ENCODE data around the gene RTP3. TPM values are rescaled to one million over a fixed set of nuclear protein-coding genes. Genes with fewer than 3 reads are reported as not detected.

RTP3 gene
- not detected for total RNA-seq
- long read RNA-seq, result 0 reads

DNA sequence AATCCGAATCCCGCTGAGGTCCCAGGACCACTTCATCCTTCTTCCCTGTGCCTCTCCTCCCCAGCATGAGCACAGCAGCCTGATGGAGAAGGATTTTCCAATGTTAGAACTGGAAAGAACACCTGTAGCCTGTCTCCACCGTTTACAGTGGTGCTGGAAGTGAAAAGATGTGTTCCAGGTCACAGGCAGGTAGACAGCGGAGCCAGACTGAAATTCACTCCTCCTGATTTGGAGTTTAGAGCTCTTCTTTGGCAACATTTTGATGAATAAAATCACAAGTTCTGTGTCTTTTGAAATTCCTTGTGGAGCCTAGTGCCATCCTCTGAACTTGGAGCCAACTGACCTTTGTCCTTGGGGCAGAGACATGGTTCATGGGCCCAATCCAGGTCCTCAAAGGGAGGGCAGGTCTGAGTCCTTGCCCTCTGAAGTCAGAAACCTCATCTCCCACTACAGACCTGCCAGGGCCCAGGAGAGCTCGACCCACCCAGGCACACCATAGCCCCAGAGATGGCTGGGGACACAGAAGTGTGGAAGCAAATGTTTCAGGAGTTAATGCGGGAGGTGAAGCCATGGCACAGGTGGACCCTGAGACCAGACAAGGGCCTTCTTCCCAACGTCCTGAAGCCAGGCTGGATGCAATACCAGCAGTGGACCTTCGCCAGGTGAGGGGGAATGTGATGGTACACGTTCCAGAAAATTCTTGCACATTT lies at the start of gene RTP3:
RTP3 (plus strand) TSS at position 421 of the 710 bp plus-strand sequence; CDS start at position 508, 87 bp downstream.
- DNase-seq (ENCODE audit: low spot score), result no peak
- intact Hi-C loops (cut with DNase I), result loop anchor here (10.0 kb wide), 1 partner anchor 397 kb away; no protein-coding TSS in a partner anchor

GRCh38 chr3:46448721-46449120 lies 49.1 kb upstream of the RTP3 start:
- intact Hi-C loops (cut with DNase I), result no loop called here
- DNase-seq (ENCODE audit: low spot score), result no peak

GRCh38 chr3:46449755-46450552 lies 47.8 kb upstream of the RTP3 start:
- intact Hi-C loops (cut with DNase I), result no loop called here

GRCh38 chr3:46453526-46454208 lies 44.1 kb upstream of the RTP3 start:
- intact Hi-C loops (cut with DNase I), result no loop called here
- DNase-seq (ENCODE audit: low spot score), result no peak

More at GRCh38 chr3:46449755-46450552, 47.8 kb upstream of the RTP3 start:
- DNase-seq (ENCODE audit: low spot score), result no peak

DNA sequence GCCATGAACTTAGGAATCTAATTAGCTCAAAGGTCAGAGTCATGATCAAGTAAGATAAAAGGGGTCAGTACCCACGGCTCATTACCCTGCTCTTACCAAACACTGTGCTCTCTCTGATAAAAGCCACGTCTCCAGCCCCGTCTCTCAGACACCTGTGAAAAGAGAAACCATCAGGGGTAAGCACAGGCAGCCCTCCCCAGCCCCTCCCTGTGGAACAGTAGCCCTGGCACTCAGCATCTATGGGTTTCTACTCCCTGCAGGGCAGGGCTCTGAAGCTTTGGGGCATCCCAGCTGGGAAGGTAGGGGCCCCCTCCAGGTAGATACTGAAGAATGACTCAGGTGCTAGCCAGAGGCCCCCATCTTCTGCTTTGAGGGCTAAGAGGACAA lies 43.6 kb upstream of the RTP3 start:
- no peak for DNase-seq (ENCODE audit: low spot score)
- intact Hi-C loops (cut with DNase I), result no loop called here

DNA sequence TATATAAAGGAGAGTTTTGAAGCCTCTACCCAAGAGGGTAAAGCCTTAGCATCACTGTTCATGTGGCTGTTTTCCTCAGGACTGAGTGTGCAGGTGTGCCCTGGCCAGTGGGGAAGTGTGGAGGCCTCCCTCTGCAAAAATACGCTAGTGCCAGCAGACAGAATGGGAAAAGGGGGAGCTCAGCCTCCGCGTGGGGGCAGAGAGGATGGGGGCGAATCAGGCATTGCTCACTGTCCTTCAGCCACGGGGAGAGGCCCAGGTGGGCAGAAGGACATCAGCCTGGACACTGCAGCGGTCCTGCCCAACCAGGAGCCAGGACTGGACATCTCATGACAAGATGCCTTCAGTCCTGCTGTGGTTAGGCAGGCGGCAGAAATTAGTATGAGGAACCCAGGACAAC lies 43.2 kb upstream of the RTP3 start:
- intact Hi-C loops (cut with DNase I), result no loop called here

GRCh38 chr3:46455231-46456115 lies 42.3 kb upstream of the RTP3 start:
- no peak for DNase-seq (ENCODE audit: low spot score)
- intact Hi-C loops (cut with DNase I), result no loop called here

More for the DNA sequence above, 43.2 kb upstream of the RTP3 start:
- no peak for DNase-seq (ENCODE audit: low spot score)

- intact Hi-C loops (cut with DNase I), result no loop called here
- DNase-seq (ENCODE audit: low spot score), result no peak
These were observed 41.7 kb upstream of the RTP3 start for GRCh38 chr3:46456118-46456517.

GRCh38 chr3:46460051-46460450 lies 37.7 kb upstream of the RTP3 start:
- intact Hi-C loops (cut with DNase I), result no loop called here
- no peak for DNase-seq (ENCODE audit: low spot score)

DNA sequence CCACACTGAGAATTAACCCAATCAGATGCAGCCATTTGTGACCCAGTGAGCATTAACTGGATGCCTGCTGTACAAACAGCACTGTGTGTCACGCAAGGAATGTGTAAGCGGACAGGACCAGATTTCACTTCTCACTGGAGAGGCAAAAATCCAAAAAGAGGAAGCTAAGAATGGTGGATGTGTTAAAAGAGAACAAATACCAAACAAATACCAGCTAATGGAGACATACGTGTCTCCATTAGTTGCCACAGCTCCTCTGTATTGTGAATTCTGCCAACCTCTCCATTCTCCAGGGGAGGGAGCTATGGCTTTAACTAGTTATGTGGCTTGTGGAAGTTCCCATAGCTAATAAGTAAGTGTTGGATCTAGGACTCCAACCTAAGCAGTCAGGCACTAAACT lies 35.7 kb upstream of the RTP3 start:
- peak; percentile 38 for DNase-seq (ENCODE audit: low spot score)

GRCh38 chr3:46462511-46462910 lies 35.3 kb upstream of the RTP3 start:
- intact Hi-C loops (cut with DNase I), result no loop called here
- DNase-seq (ENCODE audit: low spot score), result peak; percentile 74

More for the DNA sequence above, 35.7 kb upstream of the RTP3 start:
- intact Hi-C loops (cut with DNase I), result no loop called here

DNA sequence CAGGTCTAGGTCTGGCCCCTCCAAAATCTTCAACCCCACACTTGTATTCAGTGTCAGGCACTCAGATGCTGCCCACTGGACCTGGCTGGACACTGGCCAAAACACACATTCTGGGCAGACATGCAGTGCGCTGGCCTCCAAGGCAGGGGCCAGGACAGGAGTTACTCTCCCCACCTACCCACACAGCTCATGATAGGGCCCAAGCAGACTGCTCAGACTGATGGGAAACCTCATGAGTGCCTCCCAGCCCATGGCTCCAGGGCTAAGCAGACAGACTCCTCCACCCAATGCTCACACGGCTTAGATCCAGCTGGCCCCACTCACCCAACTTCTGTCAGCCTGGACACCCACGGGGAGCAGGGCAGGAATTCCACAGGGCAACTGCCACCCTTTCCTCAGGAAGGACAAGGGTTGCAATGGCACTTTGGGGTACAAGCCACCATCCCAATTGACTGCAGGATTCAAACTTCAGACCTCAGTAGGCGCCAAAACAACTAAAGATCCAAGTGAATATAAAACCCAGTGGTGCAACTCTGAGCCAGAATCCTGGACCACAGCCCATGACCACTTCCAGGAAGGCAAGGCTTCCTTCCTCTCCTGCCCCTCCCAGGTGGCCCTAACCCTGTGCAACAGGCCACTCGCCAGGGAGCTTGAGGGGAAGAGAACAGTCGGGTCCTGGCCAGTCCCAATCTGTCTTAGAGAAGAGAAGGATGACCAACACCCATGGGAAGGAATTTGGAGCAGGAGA lies 34.5 kb upstream of the RTP3 start:
- peak; percentile 82 for DNase-seq (ENCODE audit: low spot score)
- intact Hi-C loops (cut with DNase I), result no loop called here

DNA sequence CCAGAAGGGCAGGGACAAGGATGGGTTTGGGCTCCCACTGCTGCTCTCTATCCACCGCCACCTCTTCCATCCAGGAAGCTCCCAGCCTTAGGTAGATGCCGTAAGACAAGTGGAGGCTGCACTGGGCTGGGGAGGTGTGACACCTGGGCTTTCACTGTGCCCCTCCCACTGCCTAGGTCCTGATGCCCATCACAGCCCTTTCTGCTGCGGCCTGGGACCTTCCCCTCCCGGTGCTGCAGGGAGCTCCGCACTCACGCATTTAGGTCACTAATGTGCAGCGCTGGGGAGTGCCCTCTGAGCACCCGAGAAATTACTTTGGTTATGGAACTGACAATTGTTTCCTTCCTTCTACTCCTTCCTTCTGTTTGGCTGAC lies 33.9 kb upstream of the RTP3 start:
- intact Hi-C loops (cut with DNase I), result no loop called here
- peak; percentile 61 for DNase-seq (ENCODE audit: low spot score)

GRCh38 chr3:46464326-46465195 lies 33.2 kb upstream of the RTP3 start, which contains the start of gene LTF:
Gene LTF (minus strand): TSS chr3:46464905. CDS start chr3:46464867, 38 bp downstream.
- intact Hi-C loops (cut with DNase I), result no loop called here
- DNase-seq (ENCODE audit: low spot score), result no peak

DNA sequence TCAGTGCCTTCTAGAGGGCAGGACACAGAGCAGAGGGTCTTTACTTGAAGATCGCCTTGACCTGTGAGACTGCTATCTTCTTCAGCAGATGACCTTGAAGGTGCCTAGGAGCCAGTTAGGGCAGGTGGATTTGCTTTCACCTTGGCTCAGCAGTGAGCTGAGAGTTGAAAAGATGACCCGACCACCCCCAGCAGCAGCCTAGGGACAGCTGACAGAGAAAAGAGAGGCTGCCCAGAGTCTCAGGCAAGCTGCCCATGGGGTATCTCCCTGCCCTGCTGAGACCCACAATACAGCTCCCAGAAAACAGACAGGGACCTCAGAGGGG lies 32.6 kb upstream of the RTP3 start:
- no peak for DNase-seq (ENCODE audit: low spot score)
- intact Hi-C loops (cut with DNase I), result no loop called here

GRCh38 chr3:46466273-46466672 lies 31.5 kb upstream of the RTP3 start:
- intact Hi-C loops (cut with DNase I), result no loop called here
- no peak for DNase-seq (ENCODE audit: low spot score)

GRCh38 chr3:46466871-46467403 lies 30.8 kb upstream of the RTP3 start:
- DNase-seq (ENCODE audit: low spot score), result no peak
- intact Hi-C loops (cut with DNase I), result no loop called here

- DNase-seq (ENCODE audit: low spot score), result no peak
- intact Hi-C loops (cut with DNase I), result no loop called here
These were observed 30.2 kb upstream of the RTP3 start for GRCh38 chr3:46467562-46467961.

All from cardiac septum (tissue), 1 donor.